NCI-H345 (cell line): ENCODE data around the gene HUS1.

ENCODE experiments used
- DNase-seq: peaks from one replicate; lab custom pipeline; 2025; lab: John Stamatoyannopoulos, UW

The HUS1 gene

GRCh38 chr7:47979832-47980181, 392 bp upstream of the HUS1 start:
- DNase-seq = no peak

- DNase-seq = no peak
These were observed 648 bp downstream of the HUS1 start for GRCh38 chr7:47978790-47979144.

DNA sequence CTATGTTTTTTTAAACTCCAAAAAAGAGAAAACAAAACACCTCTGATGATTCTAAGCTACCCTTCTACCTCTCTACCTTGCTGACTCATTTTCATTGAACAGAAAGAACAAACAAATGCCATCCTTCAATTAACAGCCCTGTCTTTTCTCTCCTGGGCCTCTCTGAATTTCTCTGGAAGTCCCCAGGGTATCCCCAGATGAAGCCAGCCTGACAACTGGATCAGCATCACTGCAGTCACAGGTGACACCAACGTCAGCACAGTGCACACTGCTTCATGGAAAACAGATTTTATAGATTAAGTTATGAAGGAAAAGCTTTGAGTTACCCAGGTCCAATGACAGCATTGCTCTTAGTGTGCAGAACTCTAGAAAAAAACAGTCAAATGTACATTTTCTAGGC, 5.7 kb downstream of the HUS1 start:
- DNase-seq = no peak

DNA sequence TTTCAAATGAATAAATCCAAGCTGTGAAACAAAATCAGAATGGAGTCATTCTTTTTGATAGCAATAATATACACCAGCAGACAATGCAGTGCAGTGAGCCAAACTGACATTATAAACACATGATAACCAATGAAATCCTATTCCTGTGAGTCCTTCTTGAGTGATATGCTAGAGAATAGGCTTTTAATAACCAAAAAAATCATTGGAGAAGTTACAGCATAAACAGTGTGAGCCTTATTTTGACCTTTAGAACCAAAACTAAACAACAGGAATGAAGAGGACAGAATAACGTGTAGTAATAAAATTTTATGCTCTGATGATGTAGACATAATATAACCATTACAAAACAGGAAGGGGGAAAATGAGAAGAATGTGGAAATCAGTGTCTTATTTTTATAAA, 8.7 kb downstream of the HUS1 start:
- DNase-seq = no peak

- DNase-seq = peak; percentile 51
These were observed 10.3 kb downstream of the HUS1 start for GRCh38 chr7:47968847-47969774.

GRCh38 chr7:47967708-47968107, 11.7 kb downstream of the HUS1 start:
- DNase-seq = no peak

- no peak for DNase-seq
These were observed 12.3 kb downstream of the HUS1 start for GRCh38 chr7:47967123-47967522.

DNA sequence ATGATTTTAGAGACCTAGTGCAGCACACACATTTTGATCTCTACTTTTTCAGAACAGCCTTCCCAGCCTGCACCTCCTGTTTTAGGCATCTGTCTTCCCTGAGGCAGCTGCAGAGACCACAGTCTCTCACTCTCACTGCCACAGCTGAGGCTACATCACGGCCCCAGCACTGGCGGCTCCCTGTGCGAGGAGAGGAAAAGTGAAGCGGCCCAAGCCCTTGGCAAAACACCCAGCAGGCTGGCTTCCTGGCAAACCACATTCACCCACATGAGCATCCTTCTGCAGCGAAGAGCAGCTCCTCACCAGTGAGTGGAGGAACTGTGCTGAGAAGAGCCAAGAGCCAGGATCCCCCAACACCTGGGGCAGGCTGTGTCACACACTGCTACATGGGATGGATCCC, 14.0 kb downstream of the HUS1 start:
- DNase-seq = no peak

- DNase-seq = no peak
These were observed 17.2 kb downstream of the HUS1 start for GRCh38 chr7:47962262-47962661.

DNA sequence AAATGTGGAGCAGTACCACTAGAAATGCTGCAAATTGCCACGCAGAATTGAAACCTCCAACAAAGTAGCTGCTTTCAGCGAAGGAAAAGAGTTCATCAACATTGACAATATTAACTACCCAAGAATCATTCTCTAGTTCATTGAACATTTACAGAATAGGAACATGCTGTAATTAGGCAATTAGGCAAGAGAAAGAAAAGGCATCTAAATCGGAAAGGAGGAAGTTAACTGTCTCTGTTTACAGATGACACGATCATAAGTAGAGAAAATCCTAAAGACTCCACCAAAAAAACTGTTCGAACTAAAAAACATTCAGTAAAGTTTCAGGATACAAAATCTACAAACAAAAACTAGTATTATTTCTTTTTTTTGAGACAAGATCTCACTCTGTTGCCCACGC, 22.3 kb downstream of the HUS1 start:
- no peak for DNase-seq

GRCh38 chr7:47956220-47956619, 23.2 kb downstream of the HUS1 start:
- no peak for DNase-seq

- no peak for DNase-seq
These were observed 25.0 kb downstream of the HUS1 start for GRCh38 chr7:47954231-47954911.

DNA sequence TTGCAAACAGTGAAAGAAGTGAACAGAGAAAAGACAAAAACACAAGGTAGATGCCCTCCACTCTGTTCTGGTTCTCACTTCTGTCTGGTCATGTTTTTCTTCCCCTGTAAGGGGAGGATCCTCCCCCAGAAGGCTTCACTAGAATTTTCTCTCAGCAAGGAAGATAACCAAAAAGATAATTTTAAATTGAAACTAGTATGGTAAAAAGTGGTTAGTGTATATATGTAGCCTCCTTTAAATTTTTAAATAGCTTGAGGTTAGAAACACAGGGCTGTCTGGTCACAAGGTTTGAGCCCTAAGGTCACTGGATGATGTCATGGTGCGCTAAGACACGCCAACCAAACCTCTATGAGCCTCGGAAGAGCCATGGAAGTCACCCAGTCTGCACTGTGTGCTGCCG, 25.6 kb downstream of the HUS1 start:
- DNase-seq = no peak

DNA sequence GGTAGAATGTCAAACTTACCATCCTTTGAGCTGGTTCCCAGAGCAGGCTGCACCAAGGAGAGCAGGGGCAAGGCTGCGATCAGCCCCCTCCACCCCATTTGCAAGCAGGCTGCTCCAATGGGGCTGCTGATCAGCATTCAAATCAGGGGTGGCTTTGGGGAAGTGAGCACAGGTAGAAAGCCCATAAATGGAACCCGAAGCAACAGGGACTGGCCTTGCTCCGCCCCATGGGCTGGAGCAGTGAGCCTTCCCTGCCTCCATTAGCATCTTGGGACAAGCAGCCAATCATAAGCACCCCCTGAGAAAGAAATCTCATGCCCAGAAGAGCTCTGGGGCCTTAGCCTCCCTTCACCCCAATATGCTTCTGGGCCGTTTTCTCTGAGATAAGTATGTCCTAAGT, 27.2 kb downstream of the HUS1 start:
- DNase-seq = no peak

DNA sequence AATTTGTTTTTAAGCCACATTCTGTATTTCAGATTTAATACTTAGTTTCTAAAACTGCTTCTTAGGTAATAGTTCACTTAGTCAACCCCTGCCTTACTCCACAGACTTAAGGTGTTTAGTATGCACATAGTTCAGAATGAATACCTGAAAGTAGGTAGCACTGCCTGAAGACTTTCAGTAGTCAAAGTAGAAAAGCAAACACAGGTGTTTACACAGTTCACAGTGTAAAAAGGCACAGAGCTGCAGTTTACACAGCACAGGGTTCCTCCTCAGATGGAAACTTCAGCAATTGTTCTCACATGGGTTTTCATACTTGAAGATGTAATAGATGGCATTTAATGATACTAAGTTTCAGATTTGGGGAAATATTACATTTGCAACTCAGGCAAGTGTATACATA, 28.0 kb downstream of the HUS1 start:
- peak; percentile 6 for DNase-seq

DNA sequence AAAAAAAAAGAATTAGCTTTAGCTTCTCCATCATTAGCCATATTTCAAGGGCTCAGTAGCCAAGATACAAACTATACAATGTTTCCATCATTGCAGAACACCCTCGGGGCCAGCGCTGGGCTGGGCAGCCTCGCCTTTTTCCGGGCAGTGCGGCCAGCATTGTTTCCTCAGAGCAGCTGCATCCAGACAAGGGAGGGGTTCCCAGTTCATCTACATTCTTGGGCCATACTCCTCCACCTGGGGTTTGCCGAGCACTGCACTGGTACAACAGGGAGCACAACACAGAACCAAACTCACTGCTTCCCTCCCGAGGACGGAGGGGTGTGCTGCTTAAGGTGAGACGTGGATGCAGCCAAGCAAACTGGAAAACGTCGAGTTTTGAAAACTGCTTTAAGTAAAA, 28.7 kb downstream of the HUS1 start:
- DNase-seq = no peak

DNA sequence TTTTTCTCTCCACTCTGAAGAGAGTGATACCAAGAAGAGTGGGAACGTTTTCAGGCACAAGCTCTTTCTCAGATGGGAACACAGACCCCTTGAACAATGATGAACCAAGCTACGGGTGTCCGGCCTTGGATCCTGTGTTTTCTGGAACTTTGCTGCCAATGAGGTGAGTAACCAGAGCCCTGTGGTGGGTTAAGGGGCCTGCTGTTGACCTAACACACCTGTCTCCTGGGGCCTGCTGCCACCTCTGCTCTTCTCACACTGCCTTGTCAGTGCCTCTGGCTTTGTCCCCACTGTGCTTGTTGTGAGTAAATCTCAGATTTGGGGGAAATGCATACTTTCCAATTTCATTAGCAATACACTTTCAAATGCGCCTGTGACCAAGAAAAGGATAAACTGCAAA, 29.7 kb downstream of the HUS1 start:
- DNase-seq = no peak

- DNase-seq = no peak
These were observed 31.1 kb downstream of the HUS1 start, which contains the start of gene PKD1L1 for GRCh38 chr7:47948141-47948790. TSS of gene PKD1L1 (minus strand) at chr7:47948466. CDS start at chr7:47948440, 26 bp downstream.

GRCh38 chr7:47947355-47947749, 32.1 kb downstream of the HUS1 start:
- DNase-seq = no peak

DNA sequence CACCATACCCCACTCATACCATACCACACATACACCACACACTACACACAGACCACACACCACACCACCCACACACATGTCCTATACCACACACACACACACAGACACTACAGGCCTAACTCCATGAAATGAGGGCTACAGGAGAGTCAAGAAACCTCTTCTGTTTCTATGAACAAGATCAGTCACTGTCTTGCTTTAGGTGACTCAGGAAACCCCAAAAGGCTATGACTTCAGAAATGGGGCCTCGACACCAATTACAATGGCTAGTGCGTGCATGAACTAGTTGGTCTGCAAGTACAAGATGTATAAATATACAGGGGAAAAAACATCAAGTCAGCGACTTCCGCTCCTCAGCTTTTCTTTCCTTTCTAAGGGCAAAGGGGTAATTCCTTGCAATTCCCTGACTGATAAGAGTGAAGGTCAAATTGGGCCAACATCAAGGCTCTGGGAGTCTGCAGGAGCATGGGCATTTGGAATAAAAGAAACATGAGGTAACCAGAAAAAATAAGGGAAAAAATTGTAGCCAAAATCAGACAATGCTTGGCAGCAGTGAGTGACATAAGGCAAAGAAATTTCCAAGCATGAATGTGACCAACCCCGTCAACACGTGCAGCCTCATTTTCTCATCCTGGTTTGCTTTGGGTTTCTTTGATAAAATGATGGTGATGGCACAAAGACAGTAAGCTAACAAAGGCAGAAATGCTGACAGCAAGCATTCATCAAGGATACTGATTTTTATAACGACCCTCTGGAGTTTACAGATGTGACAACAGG, 32.6 kb downstream of the HUS1 start:
- DNase-seq = no peak

- peak; percentile 55 for DNase-seq
These were observed 34.0 kb downstream of the HUS1 start for GRCh38 chr7:47945261-47946015.
